Lower lobe of right lung (tissue), 2 donors: ENCODE results near the gene GRIK4. TPM values are rescaled to one million over a fixed set of nuclear protein-coding genes. Genes with fewer than 3 reads are reported as not detected.

Experiments
- ATAC-seq, 2 donors: fragments of 200-7000 bp; cut with Tn5 transposase; one replicate each; pipeline ENCODE4 v1.9.1; 2020 to 2022; ENCODE audit warnings: mild to moderate bottlenecking in 2 of 2, moderate library complexity in 2 of 2
- DNase-seq: peaks from one replicate; pipeline ENCODE4 v3.0.0-alpha.2; 2020
- H3K27ac ChIP-seq: fragments of 200-600 bp; one replicate; pipeline ENCODE4 v1.8.0; 2022
- H3K27me3 ChIP-seq: fragments of 200-600 bp; one replicate; pipeline ENCODE4 v1.8.0; 2022; ENCODE audit warnings: low read depth
- H3K36me3 ChIP-seq: fragments of 200-600 bp; one replicate; pipeline ENCODE4 v1.8.0; 2022; ENCODE audit warnings: mild to moderate bottlenecking
- H3K4me1 ChIP-seq: fragments of 200-600 bp; one replicate; pipeline ENCODE4 v1.8.0; 2022
- H3K4me3 ChIP-seq: fragments of 200-600 bp; one replicate; pipeline ENCODE4 v1.8.0; 2022; ENCODE audit warnings: mild to moderate bottlenecking
- H3K9me3 ChIP-seq: fragments of 200-600 bp; one replicate; pipeline ENCODE4 v1.8.0; 2022
- CTCF ChIP-seq: fragments of 200-600 bp; IDR thresholded peaks from one replicate; pipeline ENCODE4 v1.8.0; 2022; ENCODE audit warnings: antibody characterized with exemption, mild to moderate bottlenecking
- intact Hi-C: fragments of 100-400 bp; cut with DNase I; formaldehyde crosslinking; loops from one replicate; pipeline ENCODE4 v1.11.0; 2022
- total RNA-seq: library from RNA; stranded (reverse); fragmentation: NEBNext Ultra II Directional; extraction: Animal tissue kit (Norgen Biotek cat#: 25700); gene quantifications from one replicate; pipeline ENCODE4 v1.2.1, GENCODE V29; 2021
- donor health status: DM: no; HTN: yes; CAD: no; lungs with severe emphysema.

GRIK4 gene
- total RNA-seq, 1 donor from 2014 or later = 2.2 TPM

DNA sequence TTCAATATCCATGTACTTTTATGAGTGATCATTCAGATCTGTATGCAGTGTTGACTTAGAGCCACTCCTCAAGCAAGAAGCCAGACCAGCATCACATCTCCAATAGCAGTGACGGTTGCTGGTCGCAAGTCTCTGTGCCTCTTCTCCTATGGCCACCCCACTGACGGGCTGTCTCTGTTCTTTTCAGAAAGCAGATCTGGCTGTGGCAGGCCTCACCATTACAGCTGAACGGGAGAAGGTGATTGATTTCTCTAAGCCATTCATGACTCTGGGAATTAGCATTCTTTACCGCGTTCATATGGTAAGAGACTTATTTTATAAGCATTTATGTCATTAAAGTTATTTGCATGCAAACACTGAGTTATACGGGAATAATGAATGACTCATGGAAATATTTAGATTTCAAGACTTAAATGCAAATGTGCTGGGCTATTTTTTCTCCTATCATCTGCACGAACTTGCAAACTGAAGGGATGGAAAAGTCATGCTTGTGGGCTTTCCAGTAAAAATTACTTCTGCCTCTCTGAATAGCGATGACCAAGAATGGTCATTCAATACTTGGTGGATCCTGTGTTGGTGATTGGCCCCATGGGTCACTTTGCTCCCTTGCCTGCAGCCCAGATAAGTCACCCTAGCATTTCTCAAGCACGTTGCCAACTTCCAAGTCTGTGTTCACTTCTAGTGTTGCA is 428.8 kb downstream of the GRIK4 start:
- H3K4me1 ChIP-seq = no peaks in the 10 kb centered on the region
- ATAC-seq (no peak), DNase-seq (no peak)

GRCh38 chr11:120941000-120941399 is 429.5 kb downstream of the GRIK4 start:
- DNase-seq (no peak), ATAC-seq (no peak)
- TF ChIP-seq CTCF = no peak
- Histone ChIP-seq H3K27ac (no peak overlapping the region), H3K4me3 (no peak overlapping the region), H3K27me3 (no peaks in the 10 kb centered on the region), H3K9me3 (peaks cover 4% of the 10 kb centered on the region), H3K4me1 (no peaks in the 10 kb centered on the region), H3K36me3 (no peaks in the 10 kb centered on the region)
- intact Hi-C loops = no loop called here

More for the DNA sequence above, 428.8 kb downstream of the GRIK4 start:
- no peaks in the 10 kb centered on the region for H3K36me3 ChIP-seq
- no peak overlapping the region for H3K4me3 ChIP-seq
- no peak overlapping the region for H3K27ac ChIP-seq
- peaks cover 4% of the 10 kb centered on the region for H3K9me3 ChIP-seq
- H3K27me3 ChIP-seq = no peaks in the 10 kb centered on the region
- no peak for TF ChIP-seq CTCF
- intact Hi-C loops = no loop called here

- no peak overlapping the region for H3K27ac ChIP-seq
- H3K9me3 ChIP-seq = peaks cover 4% of the 10 kb centered on the region
- no peaks in the 10 kb centered on the region for H3K4me1 ChIP-seq
- intact Hi-C loops = no loop called here
- no peak overlapping the region for H3K4me3 ChIP-seq
- no peak for TF ChIP-seq CTCF
- H3K27me3 ChIP-seq = no peaks in the 10 kb centered on the region
- H3K36me3 ChIP-seq = no peaks in the 10 kb centered on the region
- ATAC-seq (no peak), DNase-seq (no peak)
Measured at GRCh38 chr11:120942701-120943100, 431.2 kb downstream of the GRIK4 start.

DNA sequence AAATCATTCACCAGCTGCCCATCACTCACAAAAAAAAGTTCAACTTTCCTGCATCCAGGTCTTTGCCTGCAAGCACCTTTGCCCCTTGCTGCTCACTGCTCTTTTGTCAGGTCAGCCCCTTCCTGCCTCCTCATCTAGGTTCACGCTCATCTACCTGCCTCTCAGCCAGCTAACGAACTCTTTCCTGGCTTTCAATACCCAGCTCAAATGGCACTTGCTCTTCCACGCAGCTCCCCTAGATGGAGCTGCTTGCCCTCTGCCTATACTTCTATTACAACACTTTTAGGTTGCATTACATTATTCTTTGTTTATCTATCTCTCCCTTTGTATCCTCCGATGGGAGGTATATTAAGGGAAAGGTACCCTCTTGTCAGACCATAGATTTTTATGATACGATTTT is 433.5 kb downstream of the GRIK4 start:
- Histone ChIP-seq H3K27me3 (no peaks in the 10 kb centered on the region), H3K9me3 (peaks cover 4% of the 10 kb centered on the region), H3K27ac (no peak overlapping the region), H3K4me3 (no peak overlapping the region), H3K4me1 (no peaks in the 10 kb centered on the region), H3K36me3 (no peaks in the 10 kb centered on the region)
- DNase-seq (no peak), ATAC-seq (no peak)
- intact Hi-C loops = no loop called here
- peak; percentile 17 for TF ChIP-seq CTCF

- intact Hi-C loops = no loop called here
- H3K27ac ChIP-seq = no peak overlapping the region
- H3K9me3 ChIP-seq = no peaks in the 10 kb centered on the region
- H3K27me3 ChIP-seq = no peaks in the 10 kb centered on the region
- H3K4me3 ChIP-seq = no peak overlapping the region
- peaks cover 8% of the 10 kb centered on the region for H3K4me1 ChIP-seq
- ATAC-seq (no peak), DNase-seq (no peak)
- TF ChIP-seq CTCF = no peak
- no peaks in the 10 kb centered on the region for H3K36me3 ChIP-seq
Measured at GRCh38 chr11:120950880-120951279, 439.3 kb downstream of the GRIK4 start.
